Nephron (organoid): Measurements from ENCODE around the gene HHATL.

Experiments used
- H3K27ac Mint-ChIP-seq, 3 experiments: 2 replicates each; pipeline ENCODE4 v1.8.0; 2020; ENCODE audit warnings: mixed read lengths in 3 of 3, mild to moderate bottlenecking in 2 of 3, moderate library complexity in 1 of 3
- H3K27me3 Mint-ChIP-seq: 2 replicates; pipeline ENCODE4 v1.8.0; 2021; ENCODE audit warnings: low read depth, mild to moderate bottlenecking, moderate library complexity, mixed read lengths
- H3K36me3 Mint-ChIP-seq: 2 replicates; pipeline ENCODE4 v1.8.0; 2020; ENCODE audit warnings: low read depth, mixed read lengths
- H3K4me1 Mint-ChIP-seq: 2 replicates; pipeline ENCODE4 v1.8.0; 2020; ENCODE audit warnings: mixed read lengths
- H3K4me3 Mint-ChIP-seq, 3 experiments: 2 replicates each; pipeline ENCODE4 v1.8.0; 2020; ENCODE audit warnings: mild to moderate bottlenecking in 3 of 3, mixed read lengths in 3 of 3, moderate library complexity in 2 of 3
- H3K9me3 Mint-ChIP-seq: 2 replicates; pipeline ENCODE4 v1.8.0; 2020; ENCODE audit warnings: mixed read lengths
- TF ChIP-seq, protein P1 (sequence below), 3 experiments: fragments of 200-600 bp; sonication (generic); IDR thresholded peaks; one replicate each; pipeline ENCODE4 v1.5.0; 2021; ENCODE audit warnings: antibody characterized with exemption in 3 of 3; ENCODE audit not compliant: unreplicated experiment in 3 of 3

HHATL gene

DNA sequence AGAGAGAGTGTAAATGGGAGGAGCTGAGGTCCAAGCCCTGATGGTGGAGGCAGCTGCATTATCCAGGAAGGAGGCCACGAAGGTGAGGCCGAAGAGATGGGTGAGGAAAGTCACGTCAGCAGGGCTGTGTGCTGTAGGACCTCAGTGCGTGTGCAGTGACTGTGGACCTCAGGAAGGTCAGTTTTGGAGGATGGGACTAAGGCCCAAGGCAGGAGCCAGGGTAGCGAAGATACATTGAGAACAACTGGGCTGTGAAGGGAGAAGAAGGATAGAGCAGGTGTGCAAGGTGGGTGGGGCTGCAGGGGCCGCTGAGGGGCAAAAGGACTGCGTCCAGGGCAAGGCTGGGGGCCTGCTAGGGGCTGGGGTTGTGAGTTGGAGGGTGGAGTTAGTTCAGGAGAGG lies 12.4 kb downstream of the HHATL start:
- H3K36me3 Mint-ChIP-seq = no peaks in the 10 kb centered on the region
- peaks cover 24% of the 10 kb centered on the region for H3K27me3 Mint-ChIP-seq

DNA sequence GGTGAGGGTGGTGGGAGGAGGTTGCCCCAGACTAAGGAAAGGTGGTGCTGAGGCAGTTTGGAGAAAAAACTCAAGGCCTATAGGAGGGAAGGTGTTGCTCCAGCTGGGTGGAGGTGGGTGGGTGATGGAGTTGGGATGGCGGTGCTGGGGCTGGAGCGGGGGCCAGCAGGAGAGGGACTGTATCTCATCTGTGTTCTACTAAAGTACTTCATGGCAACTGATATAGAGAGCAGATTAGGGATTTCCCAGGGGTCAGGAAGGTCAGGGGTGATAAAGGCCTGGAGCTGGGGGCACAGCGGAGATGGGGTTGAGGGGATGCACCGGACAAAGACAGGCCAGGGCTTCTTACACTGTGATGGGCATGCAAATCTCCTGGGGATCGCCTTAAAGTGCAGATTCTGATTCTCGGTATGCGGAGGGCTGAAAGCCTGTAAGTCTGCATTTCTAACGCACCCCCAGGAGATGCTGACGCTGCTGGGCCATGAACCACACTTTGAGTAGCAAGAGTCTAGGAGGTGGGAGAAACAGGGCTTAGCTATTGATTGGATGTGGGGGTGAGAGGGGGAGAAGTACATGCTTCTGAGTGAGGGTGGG lies 13.1 kb downstream of the HHATL start:
- Mint-ChIP-seq H3K27ac (no peak overlapping the region), H3K9me3 (no peaks in the 10 kb centered on the region), H3K27me3 (peaks cover 24% of the 10 kb centered on the region), H3K4me3 (peak overlapping the region in 1 of 3 experiments; percentile 79), H3K4me1 (peaks cover 27% of the 10 kb centered on the region), H3K36me3 (no peaks in the 10 kb centered on the region)
- TF ChIP-seq, protein P1, sequence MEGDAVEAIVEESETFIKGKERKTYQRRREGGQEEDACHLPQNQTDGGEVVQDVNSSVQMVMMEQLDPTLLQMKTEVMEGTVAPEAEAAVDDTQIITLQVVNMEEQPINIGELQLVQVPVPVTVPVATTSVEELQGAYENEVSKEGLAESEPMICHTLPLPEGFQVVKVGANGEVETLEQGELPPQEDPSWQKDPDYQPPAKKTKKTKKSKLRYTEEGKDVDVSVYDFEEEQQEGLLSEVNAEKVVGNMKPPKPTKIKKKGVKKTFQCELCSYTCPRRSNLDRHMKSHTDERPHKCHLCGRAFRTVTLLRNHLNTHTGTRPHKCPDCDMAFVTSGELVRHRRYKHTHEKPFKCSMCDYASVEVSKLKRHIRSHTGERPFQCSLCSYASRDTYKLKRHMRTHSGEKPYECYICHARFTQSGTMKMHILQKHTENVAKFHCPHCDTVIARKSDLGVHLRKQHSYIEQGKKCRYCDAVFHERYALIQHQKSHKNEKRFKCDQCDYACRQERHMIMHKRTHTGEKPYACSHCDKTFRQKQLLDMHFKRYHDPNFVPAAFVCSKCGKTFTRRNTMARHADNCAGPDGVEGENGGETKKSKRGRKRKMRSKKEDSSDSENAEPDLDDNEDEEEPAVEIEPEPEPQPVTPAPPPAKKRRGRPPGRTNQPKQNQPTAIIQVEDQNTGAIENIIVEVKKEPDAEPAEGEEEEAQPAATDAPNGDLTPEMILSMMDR (IDR thresholded peaks at IDR 0.05; ENCODE audit: unreplicated experiment in 3 of 3) = no peak

More for the DNA sequence above, 12.4 kb downstream of the HHATL start:
- no peaks in the 10 kb centered on the region for H3K9me3 Mint-ChIP-seq
- peak overlapping the region in 2 of 3 experiments; percentile 34 to 79 for H3K4me3 Mint-ChIP-seq
- TF ChIP-seq, protein P1 (IDR thresholded peaks at IDR 0.05; ENCODE audit: unreplicated experiment in 3 of 3) = no peak
- H3K27ac Mint-ChIP-seq = no peak overlapping the region
- H3K4me1 Mint-ChIP-seq = peaks cover 22% of the 10 kb centered on the region

DNA sequence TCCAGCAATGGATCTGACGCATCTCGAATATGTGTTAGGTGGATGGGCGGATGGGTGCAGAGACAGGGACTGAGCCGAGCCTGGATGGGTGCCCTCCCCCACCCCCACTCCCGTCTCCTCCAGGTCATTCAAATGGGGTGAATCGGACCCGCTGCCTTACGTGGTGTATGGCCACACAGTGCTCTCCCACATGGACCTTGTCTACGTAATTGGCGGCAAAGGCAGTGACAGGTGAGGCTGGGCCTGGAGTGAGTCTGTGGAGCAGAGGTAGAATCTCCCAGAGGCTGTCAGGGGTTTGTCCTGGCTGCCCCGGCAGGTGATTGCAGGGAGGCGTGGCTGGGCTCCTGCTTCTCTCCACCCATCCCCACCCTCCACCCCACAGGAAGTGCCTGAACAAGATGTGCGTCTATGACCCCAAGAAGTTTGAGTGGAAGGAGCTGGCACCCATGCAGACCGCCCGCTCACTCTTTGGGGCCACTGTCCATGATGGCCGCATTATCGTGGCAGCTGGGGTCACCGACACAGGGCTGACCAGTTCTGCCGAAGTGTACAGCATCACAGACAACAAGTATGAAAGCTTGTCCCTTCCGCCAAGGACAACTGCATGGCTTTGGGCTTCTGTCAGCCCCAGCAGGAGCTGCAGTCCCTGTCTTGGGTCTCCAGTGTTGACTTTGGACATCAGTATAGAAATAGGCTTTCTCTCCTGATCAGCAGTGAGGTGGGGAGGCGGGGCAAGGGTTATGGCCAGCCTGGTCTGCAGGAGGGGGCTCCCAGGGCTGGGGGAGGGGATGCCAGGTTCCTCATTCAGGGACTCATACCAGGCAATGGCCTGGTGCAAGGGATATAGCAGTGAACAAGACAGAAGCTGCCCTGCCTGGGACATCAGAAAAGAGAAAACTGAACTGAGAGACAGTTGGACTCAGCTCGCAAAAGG lies 13.8 kb downstream of the HHATL start:
- H3K9me3 Mint-ChIP-seq = no peaks in the 10 kb centered on the region
- TF ChIP-seq, protein P1 (IDR thresholded peaks at IDR 0.05; ENCODE audit: unreplicated experiment in 3 of 3) = no peak

DNA sequence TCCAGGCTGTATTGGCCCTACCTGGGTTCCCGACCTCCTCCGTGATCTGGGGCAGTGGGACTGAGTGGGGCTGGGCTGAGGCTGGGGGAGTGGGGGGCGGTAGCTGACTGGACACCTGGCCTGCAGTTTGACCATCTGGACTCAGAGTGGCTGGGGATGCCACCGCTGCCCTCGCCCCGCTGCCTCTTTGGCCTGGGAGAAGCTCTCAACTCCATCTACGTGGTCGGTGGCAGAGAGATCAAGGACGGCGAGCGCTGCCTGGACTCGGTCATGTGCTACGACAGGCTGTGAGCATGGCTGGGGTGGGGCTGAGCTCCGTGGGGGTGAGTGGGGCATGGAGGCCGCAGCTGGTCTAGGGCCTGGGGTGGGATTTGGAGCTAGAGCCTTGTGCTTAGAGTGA lies 14.6 kb downstream of the HHATL start:
- Mint-ChIP-seq H3K36me3 (no peaks in the 10 kb centered on the region), H3K27ac (no peak overlapping the region), H3K4me1 (peaks cover 35% of the 10 kb centered on the region), H3K9me3 (no peaks in the 10 kb centered on the region), H3K27me3 (peaks cover 24% of the 10 kb centered on the region), H3K4me3 (peak overlapping the region in 2 of 3 experiments; percentile 79 to 80)
- TF ChIP-seq, protein P1 (IDR thresholded peaks at IDR 0.05; ENCODE audit: unreplicated experiment in 3 of 3) = no peak

More for the DNA sequence above, 13.8 kb downstream of the HHATL start:
- Mint-ChIP-seq H3K4me3 (peak overlapping the region in 2 of 3 experiments; percentile 79 to 80), H3K36me3 (no peaks in the 10 kb centered on the region), H3K4me1 (peaks cover 31% of the 10 kb centered on the region), H3K27me3 (peaks cover 24% of the 10 kb centered on the region), H3K27ac (no peak overlapping the region)

DNA sequence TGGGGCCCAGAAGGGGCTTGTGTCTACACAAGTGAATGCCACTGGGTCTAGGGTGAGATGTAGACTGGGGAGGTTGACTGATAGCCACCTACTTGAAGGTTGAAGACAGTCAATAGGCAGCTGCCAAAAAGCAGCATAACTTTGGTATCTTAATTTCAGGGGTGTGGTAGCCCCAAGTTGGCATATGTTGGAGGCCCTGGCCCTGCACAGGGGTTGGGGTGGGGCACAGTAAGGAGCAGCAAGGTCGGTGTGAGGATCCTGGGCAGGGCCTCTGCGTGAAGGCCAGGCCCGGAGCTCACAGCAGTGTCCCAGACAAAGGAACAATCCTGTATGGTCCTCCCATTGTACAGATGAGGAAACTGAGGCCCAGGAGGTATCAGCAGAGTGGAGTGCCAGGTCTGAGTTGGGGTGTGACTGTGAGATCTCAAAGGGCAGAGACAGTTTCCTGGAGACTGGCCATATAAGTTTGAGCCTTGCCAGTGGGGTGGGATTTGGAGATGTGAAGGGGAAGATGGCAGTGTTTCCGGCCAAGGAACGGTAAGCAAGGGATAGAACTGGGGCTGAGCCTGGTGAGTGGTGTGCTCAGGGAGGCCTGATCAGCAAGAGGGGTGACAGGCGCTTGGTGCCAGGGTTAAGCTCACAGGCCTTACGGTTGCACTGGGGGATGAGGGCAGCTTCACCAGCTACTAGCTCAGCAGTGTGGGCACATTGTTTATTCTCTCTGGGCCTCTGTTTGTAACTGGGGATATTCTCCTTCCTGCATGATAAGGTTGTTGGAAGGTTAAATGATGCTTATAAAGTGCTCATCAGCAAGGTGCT lies 15.6 kb downstream of the HHATL start:
- H3K4me1 Mint-ChIP-seq = peaks cover 38% of the 10 kb centered on the region
- peak overlapping the region; percentile 6 to 80 (median 79) for H3K4me3 Mint-ChIP-seq
- H3K27me3 Mint-ChIP-seq = peaks cover 24% of the 10 kb centered on the region
- no peak overlapping the region for H3K27ac Mint-ChIP-seq
- no peaks in the 10 kb centered on the region for H3K36me3 Mint-ChIP-seq
- H3K9me3 Mint-ChIP-seq = no peaks in the 10 kb centered on the region
- TF ChIP-seq, protein P1 (IDR thresholded peaks at IDR 0.05; ENCODE audit: unreplicated experiment in 3 of 3) = no peak
